CD4-positive, alpha-beta T cell (primary cell): ENCODE measurements around the gene PGBD5. TPM values are rescaled to one million over a fixed set of nuclear protein-coding genes. Genes with fewer than 3 reads are reported as not detected.

Source experiments
- ATAC-seq: fragments of 200-7000 bp; cut with Tn5 transposase; one replicate; pipeline ENCODE4 v1.10.0; 2022; ENCODE audit warnings: mild to moderate bottlenecking; ENCODE audit not compliant: poor library complexity
- CTCF ChIA-PET: fragments of 350-600 bp; sonication (Branson Sonifier 250); formaldehyde crosslinking; loops from one replicate; lab custom pipeline; 2021; ENCODE audit warnings: antibody characterized with exemption, inconsistent platforms; lab: Charles Lee
- POLR2A ChIA-PET: fragments of 350-600 bp; sonication (Branson Sonifier 250); formaldehyde crosslinking; loops from one replicate; lab custom pipeline; 2021; ENCODE audit warnings: antibody characterized with exemption, inconsistent platforms; lab: Charles Lee
- DNase-seq, 14 experiments: peaks; one replicate each; pipeline ENCODE4 v3.0.0-alpha.2; 2013 to 2020; ENCODE audit warnings: mixed read lengths in 2 of 14
- H3K27ac ChIP-seq, 2 donors: one replicate each; pipeline versions ENCODE4 v1.5.1 to v1.7.0; 2013; ENCODE audit warnings: low read length in 2 of 2, low read depth in 1 of 2, mild to moderate bottlenecking in 1 of 2
- H3K27me3 ChIP-seq, 2 experiments: 1 replicate in 1 of 2; 2 replicates in 1 of 2; pipeline versions ENCODE4 v1.6.1 to v1.7.0; 2013; ENCODE audit warnings: low read length in 2 of 2, control low read depth in 1 of 2, mild to moderate bottlenecking in 1 of 2, moderate library complexity in 1 of 2; ENCODE audit not compliant: insufficient read depth in 2 of 2, control insufficient read depth in 1 of 2
- H3K36me3 ChIP-seq: one replicate; pipeline ENCODE4 v1.6.1; 2013; ENCODE audit warnings: low read length, control low read depth; ENCODE audit not compliant: insufficient read depth
- H3K4me1 ChIP-seq: one replicate; pipeline ENCODE4 v1.6.1; 2013; ENCODE audit warnings: low read length, control low read depth; ENCODE audit not compliant: insufficient read depth
- H3K4me3 ChIP-seq: one replicate; pipeline ENCODE4 v1.5.1; 2013; ENCODE audit warnings: mild to moderate bottlenecking, low read length, moderate library complexity
- H3K9me3 ChIP-seq, 2 experiments: 1 replicate in 1 of 2; 2 replicates in 1 of 2; pipeline versions ENCODE4 v1.6.1 to v1.7.0; 2013; ENCODE audit warnings: low read length in 2 of 2, mild to moderate bottlenecking in 2 of 2, control low read depth in 1 of 2, moderate library complexity in 1 of 2; ENCODE audit not compliant: control insufficient read depth in 1 of 2, insufficient read depth in 1 of 2
- H3K27ac Mint-ChIP-seq: one replicate; pipeline ENCODE4 v1.8.0; 2020; ENCODE audit warnings: mixed read lengths
- H3K27me3 Mint-ChIP-seq: one replicate; pipeline ENCODE4 v1.8.0; 2021; ENCODE audit warnings: mixed read lengths
- H3K36me3 Mint-ChIP-seq: one replicate; pipeline ENCODE4 v1.8.0; 2021; ENCODE audit warnings: low read depth, mixed read lengths
- H3K4me1 Mint-ChIP-seq: one replicate; pipeline ENCODE4 v1.8.0; 2021; ENCODE audit warnings: low read depth, mixed read lengths
- H3K4me3 Mint-ChIP-seq: one replicate; pipeline ENCODE4 v1.8.0; 2020; ENCODE audit warnings: mild to moderate bottlenecking, mixed read lengths
- H3K9me3 Mint-ChIP-seq: one replicate; pipeline ENCODE4 v1.8.0; 2020; ENCODE audit warnings: mixed read lengths
- CTCF ChIP-seq: fragments of 200-600 bp; IDR thresholded peaks from one replicate; pipeline ENCODE4 v1.8.0; 2022; ENCODE audit warnings: antibody characterized with exemption, mild to moderate bottlenecking
- intact Hi-C, 2 experiments: fragments of 100-400 bp; cut with DNase I in 1 of 2; cut with micrococcal nuclease in 1 of 2; formaldehyde crosslinking; loops; one replicate each; pipeline versions ENCODE4 v1.15.1 to v1.9.0; 2023 to 2025; cut with DNase I, micrococcal nuclease
- total RNA-seq, 174 experiments: library from RNA in 2 of 174; stranded (reverse) in 2 of 174; gene quantifications; one replicate each; pipeline ENCODE4 v1.2.3 and lab custom pipeline; 2021 to 2026

PGBD5 gene
- total RNA-seq, 2 experiments from 2014 or later: not detected

GRCh38 chr1:230281556-230281955, 144.6 kb downstream of the PGBD5 start:
- H3K9me3 Mint-ChIP-seq: no peaks in the 10 kb centered on the region
- peaks cover 36% of the 10 kb centered on the region for H3K4me1 Mint-ChIP-seq
- no peak for TF ChIP-seq CTCF
- ChIA-PET CTCF (interaction anchor here (0.6 kb wide), 1 partner anchor 1951 kb away, joined by 3 read pairs; no protein-coding TSS in a partner anchor), POLR2A (no interaction called here)
- no peaks in the 10 kb centered on the region for H3K27me3 Mint-ChIP-seq
- H3K4me3 Mint-ChIP-seq: no peak overlapping the region
- no peak overlapping the region for H3K4me3 ChIP-seq
- H3K27ac ChIP-seq: no peak overlapping the region
- H3K36me3 Mint-ChIP-seq: peaks cover 21% of the 10 kb centered on the region
- DNase-seq (peak in 1 of 14 experiments; percentile 30), ATAC-seq (no peak)
- no peaks in the 10 kb centered on the region for H3K27me3 ChIP-seq
- H3K36me3 ChIP-seq: peaks cover 18% of the 10 kb centered on the region
- H3K9me3 ChIP-seq: no peaks in the 10 kb centered on the region
- intact Hi-C loops: no loop called here
- peaks cover 15% of the 10 kb centered on the region for H3K4me1 ChIP-seq
- H3K27ac Mint-ChIP-seq: peak overlapping the region; percentile 62

DNA sequence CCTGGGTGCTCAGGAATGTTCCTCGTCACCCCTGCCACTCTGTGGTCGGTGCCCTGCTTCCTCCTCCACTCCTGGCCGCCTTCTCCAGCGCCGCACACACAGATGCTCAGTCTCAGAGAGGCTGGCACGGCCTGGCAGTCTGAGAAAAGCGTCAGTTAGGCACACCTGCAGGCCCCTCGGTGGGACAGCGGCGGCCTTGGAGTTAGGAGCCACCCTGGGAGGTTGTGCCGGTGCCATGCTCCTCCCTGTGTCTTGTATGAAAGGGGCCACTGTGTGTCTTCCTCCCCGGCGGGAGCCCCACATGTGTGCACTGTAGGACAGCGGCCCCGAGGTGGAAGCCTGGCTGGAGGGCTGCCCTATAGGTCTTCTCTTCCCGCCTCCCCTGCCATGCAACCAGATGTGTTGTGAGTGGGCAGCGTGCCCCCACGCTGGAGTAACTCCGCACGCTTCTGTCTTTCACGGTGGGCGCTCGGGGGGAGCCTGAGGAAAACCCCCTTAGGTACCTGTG, 145.2 kb downstream of the PGBD5 start:
- POLR2A ChIA-PET: no interaction called here
- H3K9me3 Mint-ChIP-seq: no peaks in the 10 kb centered on the region
- CTCF ChIA-PET: interaction anchor here (1.1 kb wide), 1 partner anchor 620 kb away, joined by 3 read pairs; no protein-coding TSS in a partner anchor
- Histone ChIP-seq H3K27ac (no peak overlapping the region), H3K9me3 (no peaks in the 10 kb centered on the region), H3K27me3 (no peaks in the 10 kb centered on the region), H3K36me3 (peaks cover 24% of the 10 kb centered on the region), H3K4me3 (no peak overlapping the region), H3K4me1 (peaks cover 15% of the 10 kb centered on the region)
- H3K4me3 Mint-ChIP-seq: no peak overlapping the region
- ATAC-seq: no peak
- H3K36me3 Mint-ChIP-seq: peaks cover 27% of the 10 kb centered on the region
- H3K27ac Mint-ChIP-seq: peak overlapping the region; percentile 62
- intact Hi-C loops: no loop called here
- H3K27me3 Mint-ChIP-seq: no peaks in the 10 kb centered on the region
- peak in 1 of 14 experiments; percentile 28 for DNase-seq
- H3K4me1 Mint-ChIP-seq: peaks cover 36% of the 10 kb centered on the region
- TF ChIP-seq CTCF: no peak

DNA sequence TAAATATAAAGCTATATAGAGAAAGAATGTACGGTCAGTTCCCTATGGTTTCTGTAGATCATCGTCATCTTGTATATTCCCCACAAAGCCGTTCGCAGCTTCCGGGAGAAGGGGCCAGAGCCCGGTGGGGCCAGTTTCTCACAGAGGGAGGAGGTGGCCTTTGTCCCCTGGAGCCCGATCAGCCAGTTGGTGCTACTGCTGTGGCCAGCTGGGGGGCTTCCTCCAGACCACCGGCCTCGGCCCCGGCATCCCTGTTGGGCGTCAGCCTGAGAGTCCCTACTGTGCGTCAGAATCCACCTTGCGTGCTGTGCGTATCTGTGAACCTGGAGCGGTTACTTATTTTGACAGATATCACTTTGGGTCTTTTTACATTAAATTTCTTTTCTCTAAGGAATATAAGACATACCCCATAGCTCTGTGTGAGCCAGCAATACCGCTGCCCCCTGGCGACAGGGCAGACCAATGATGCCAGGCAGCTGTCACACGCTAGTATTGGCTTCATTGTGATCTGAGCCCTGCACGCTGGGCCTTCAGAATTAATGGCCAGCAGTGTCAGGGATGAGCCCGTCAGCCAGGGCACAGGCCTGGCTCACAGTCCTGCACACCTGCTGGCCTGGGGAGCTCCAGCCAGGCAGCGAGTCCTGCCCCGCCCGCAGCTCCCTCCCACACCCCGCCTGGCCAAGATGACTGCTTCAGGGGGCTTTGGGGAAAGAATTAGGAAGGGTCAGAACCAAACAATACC, 145.9 kb downstream of the PGBD5 start:
- Mint-ChIP-seq H3K27ac (peak overlapping the region; percentile 49), H3K9me3 (no peaks in the 10 kb centered on the region), H3K36me3 (peaks cover 29% of the 10 kb centered on the region), H3K4me1 (peaks cover 36% of the 10 kb centered on the region), H3K27me3 (no peaks in the 10 kb centered on the region), H3K4me3 (no peak overlapping the region)
- Histone ChIP-seq H3K4me3 (no peak overlapping the region), H3K36me3 (peaks cover 27% of the 10 kb centered on the region), H3K27me3 (no peaks in the 10 kb centered on the region), H3K27ac (no peak overlapping the region), H3K9me3 (no peaks in the 10 kb centered on the region), H3K4me1 (peaks cover 15% of the 10 kb centered on the region)
- no peak for TF ChIP-seq CTCF
- CTCF ChIA-PET: interaction anchor here (1.1 kb wide), 1 partner anchor 619 kb away, joined by 3 read pairs; no protein-coding TSS in a partner anchor
- ATAC-seq (no peak), DNase-seq (no peak)
- intact Hi-C loops: no loop called here
- POLR2A ChIA-PET: no interaction called here
